NCI-H1105 (cell line): Measurements from ENCODE around the gene C10orf105.

Experiments
- DNase-seq: peaks from one replicate; lab custom pipeline; 2025; lab: John Stamatoyannopoulos, UW

Gene C10orf105

DNA sequence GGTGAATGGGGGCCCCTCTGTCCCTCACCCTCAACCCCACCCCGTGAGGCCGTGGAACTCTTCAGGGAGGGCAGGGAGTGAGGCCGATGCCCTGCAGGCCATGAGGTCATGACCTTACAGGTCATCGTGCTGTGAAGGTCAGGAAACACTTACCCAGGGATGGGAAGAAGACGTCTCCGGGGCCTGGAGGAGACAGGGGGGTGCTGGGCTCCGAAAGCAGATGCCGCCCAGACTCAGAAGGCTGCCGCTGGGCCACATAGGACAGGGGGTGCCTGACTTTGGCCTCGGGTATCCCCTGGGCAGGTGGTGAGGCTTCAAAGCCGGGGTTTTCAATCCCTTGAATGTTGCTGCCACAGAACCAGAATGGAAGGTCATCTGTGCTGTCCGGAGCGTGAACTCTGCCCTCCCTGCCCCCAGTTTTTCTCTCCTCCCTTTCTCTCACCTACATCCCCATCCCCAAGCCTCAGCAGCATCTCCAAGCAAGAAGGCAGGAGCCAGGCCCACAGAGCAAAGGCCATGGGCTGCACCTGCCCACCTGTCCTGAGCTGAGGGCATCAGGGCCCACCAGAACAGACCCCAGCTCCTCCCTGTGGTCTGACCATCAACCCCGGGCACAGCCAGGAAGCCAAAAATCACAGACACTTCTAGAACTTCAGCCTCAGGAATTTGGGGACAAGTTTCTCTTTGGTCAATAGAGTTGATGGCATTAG lies 32.1 kb upstream of the C10orf105 start:
- no peak for DNase-seq

GRCh38 chr10:71750986-71751385 lies 31.4 kb upstream of the C10orf105 start:
- DNase-seq = no peak

- DNase-seq = no peak
Measured at GRCh38 chr10:71750124-71750841, 30.7 kb upstream of the C10orf105 start.

DNA sequence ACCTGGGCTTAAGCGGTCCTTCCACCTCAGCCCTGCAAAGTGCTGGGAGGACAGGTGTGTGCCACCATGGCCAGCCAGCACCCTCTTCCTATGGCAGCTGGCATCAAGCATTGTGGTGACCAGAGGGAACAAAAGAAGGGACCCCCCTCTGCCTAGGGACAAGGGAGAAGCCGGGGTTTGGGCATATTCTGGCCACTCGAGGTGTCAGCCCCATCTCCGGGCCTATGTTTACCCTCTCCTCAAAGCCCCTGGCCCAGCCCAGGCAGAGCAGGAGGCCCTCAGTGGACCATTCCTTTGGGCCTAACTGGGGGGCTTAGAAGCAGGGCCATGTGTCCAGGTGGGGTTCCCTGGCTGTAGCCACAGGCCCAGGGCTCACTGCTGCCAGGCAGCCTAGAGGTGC lies 29.8 kb upstream of the C10orf105 start:
- DNase-seq = no peak

DNA sequence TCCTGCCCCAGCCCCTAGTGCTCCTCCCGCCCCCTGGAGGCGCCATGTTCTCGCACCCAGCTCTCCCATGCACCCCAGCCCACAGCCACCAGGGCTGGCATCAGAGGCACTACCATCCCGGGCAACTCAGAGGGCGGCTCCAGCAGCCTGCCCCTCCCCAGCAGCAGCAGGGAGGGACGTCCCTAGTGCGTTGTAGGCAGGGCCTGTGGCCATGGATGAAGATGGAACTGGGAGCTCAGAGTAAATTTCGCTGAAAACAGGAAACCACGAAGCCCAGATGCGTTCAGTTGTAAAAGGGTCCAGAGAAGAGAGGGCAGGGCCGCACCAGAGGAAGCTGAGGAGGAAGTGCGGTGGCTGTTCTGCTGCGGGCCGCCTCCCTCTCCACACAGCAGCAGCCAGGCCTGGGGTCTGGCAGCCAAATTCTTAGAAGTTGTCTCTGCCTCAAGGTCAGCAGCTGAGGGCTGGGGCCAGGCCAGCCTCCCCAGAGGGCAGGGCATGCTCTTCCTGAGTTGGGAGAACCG lies 29.2 kb upstream of the C10orf105 start:
- DNase-seq = no peak

- DNase-seq = no peak
Measured at GRCh38 chr10:71747551-71748523, 28.3 kb upstream of the C10orf105 start.

DNA sequence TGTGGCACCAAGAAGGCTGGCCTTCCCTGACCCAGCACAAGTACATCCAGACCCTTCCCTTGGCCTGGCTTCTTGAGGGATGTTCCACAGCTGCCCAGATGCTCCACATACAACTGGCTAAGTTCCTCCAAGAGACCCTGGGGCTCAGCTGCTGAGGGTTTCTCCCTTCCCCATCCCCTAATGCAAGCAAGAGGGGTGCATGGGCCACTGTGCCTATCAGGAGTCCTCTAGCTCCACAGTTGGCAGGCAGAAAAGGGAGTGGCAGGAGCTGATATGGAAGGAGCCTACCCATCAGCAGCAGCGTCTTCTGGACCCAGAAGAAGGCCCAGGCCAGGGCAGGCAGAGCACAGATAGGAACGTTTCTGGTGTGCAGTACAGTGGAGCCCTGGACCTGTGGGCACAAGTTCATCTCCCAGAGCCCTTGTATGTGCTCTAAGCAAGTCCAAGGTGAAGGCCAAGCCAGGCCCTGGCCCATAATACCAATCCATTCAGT lies 27.5 kb upstream of the C10orf105 start:
- no peak for DNase-seq

GRCh38 chr10:71746344-71747037 lies 26.9 kb upstream of the C10orf105 start:
- DNase-seq = no peak

DNA sequence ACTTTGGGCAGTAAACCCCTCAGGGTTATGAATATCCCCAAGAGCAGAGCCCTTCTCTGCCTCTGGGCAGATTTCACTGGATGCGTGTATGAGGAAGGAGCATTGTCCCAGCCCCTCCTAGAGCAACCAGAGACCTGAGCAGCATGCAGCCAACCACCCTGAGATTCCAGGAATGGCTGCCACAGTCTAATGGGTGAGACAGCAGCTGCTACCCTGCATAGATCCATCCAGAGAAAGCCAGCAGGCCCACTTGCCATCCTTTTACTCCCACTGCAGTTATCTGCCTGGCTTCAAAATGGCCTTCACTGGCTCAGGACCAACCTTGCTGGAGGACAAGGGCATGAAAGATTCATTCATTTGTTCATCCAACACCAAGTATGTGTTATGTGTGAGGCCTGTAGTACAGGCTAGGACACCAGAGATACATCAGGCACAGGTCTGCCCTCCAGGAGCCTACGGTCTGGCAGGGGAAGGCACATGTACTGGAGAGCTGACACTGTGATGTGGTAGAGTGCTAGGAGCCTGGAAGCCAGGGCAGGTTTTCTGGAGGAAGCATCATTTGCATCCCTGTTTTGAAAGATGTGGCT lies 26.2 kb upstream of the C10orf105 start:
- no peak for DNase-seq

GRCh38 chr10:71744897-71745663 lies 25.5 kb upstream of the C10orf105 start:
- DNase-seq = no peak

DNA sequence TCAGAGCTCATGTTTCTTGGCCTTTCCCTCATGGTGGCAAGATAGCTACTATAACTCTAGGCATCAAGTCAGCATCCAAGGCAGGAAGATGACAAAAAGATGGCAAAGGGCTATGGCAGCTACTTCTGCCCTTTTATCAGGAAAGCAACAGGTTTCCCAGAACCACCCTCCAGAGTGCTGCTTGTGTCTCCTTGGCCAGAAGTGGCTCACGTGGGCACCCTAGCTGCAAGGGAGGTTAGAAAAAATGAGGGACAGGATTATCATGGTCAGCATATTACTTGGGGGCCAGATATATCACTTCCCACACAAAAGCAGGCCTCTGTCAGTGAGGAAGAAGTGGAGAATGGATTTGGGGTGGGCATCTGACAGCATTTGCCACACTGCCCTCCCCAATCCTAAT lies 24.3 kb upstream of the C10orf105 start:
- no peak for DNase-seq

DNA sequence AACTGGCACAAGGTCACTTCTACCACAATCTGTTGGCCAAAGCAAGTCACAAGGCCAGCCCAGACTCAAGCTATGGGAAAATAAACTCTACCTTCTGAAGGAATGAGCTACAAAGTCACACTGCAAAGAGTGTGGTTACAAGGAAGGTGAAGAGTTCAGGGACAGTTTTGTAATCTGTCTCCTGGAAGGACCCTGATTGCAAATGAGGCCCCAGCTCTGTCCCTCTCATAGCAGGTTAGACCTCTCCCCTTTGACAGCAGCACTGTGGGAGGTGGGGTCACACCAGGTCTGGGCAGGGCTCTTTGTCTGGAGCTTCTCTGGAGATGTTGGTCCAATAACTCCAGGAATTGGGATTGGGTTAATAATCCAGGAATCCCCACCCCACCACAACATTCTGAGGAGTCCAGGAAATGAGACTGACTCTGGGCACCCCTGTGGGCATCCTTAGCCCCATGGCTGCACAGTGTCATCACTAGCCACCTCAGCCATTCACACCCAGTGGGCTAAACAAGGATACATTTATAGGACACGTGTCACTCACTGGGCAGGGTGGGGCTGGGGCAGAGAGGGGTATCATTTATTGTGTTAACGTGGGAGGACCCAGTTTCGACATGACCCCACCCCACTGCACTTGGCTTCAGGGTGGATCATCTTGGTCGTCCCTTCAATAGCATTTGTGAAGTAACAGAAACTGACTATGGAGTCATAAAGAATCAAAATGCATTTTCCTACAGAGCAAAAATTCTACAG lies 23.7 kb upstream of the C10orf105 start:
- DNase-seq = no peak

GRCh38 chr10:71742301-71743088 lies 22.9 kb upstream of the C10orf105 start:
- DNase-seq = no peak

DNA sequence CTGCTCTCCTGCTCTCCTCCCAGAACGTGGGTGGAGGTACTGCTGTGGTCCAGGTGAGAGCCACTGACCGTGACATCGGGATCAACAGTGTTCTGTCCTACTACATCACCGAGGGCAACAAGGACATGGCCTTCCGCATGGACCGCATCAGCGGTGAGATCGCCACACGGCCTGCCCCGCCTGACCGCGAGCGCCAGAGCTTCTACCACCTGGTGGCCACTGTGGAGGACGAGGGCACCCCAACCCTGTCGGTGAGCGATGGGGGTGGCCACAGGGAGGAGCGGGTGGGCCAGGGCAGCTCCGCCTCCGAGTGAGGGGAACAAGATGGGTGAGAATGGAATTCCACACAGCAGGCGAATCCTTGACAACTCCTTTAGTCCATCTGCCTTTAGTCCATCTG lies 22.1 kb upstream of the C10orf105 start:
- no peak for DNase-seq

GRCh38 chr10:71741029-71741428 lies 21.5 kb upstream of the C10orf105 start:
- no peak for DNase-seq

DNA sequence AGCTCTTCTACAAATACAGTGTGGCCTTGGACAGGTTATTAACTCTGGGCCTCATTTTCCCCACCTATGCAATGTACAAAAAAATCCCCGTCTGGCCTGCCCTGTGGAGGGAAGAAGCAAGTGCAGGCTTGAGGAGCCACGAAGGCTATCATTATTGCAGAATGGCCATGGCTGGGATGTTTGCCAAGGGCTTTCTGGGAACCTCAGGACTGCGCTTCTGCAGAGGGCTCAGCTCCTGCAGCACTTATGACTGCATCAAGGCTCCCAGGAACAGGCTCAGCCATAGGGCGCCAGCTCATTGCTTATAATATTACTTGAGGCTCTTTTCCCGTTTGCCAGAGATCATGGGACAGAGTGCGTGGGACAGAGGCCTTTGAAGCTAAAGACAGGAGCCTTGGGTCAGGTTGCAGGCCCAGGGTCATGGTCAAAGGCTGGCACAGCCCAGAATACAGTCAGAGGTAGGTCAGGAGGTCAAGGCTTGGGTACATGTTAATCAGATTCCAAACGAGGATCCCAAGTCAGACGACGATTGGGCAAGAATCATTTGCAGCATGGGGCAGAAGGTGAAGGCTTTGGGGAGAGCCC lies 20.6 kb upstream of the C10orf105 start:
- DNase-seq = no peak

- no peak for DNase-seq
Measured at GRCh38 chr10:71739358-71739900, 19.9 kb upstream of the C10orf105 start.

- DNase-seq = no peak
Measured at GRCh38 chr10:71737834-71738197, 18.2 kb upstream of the C10orf105 start.
